Measurements from ENCODE around the gene GPATCH2L.

GPATCH2L gene

DNA sequence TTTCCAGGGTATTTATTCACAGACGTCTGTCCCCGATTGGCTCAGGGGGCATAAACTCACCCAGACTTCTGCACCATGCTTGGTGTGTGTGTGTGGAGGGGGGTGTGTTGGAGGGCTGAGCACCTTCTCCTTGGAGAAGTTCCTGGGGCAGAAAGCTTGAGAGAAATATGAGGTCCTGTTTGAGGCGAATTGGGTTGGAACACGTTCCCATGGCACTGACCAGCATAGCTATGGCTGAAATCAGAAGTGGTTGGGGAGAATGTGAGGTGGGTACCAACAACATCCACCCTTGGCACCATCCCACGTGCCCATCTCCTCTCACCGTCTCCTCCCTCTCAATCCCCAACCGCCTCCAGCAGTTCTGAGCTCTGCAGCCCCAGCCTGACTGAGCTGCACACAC lies 16.0 kb upstream of the GPATCH2L start:
- Histone ChIP-seq H3K9me3 (ENCODE audit: severe bottlenecking) (no peaks in the 10 kb centered on the region), H3K4me1 (ENCODE audit: insufficient read depth, poor library complexity, severe bottlenecking) (no peaks in the 10 kb centered on the region), H3K27ac (ENCODE audit: poor library complexity, severe bottlenecking) (no peak overlapping the region), H3K27me3 (ENCODE audit: insufficient read depth, poor library complexity, severe bottlenecking) (peaks cover 67% of the 10 kb centered on the region), H3K4me3 (ENCODE audit: severe bottlenecking) (no peak overlapping the region), H3K36me3 (ENCODE audit: low read depth) (no peaks in the 10 kb centered on the region)
- no peak for DNase-seq (ENCODE audit: low spot score)
- no peak for ATAC-seq (ENCODE audit: low read depth)
- TF ChIP-seq, protein P1, sequence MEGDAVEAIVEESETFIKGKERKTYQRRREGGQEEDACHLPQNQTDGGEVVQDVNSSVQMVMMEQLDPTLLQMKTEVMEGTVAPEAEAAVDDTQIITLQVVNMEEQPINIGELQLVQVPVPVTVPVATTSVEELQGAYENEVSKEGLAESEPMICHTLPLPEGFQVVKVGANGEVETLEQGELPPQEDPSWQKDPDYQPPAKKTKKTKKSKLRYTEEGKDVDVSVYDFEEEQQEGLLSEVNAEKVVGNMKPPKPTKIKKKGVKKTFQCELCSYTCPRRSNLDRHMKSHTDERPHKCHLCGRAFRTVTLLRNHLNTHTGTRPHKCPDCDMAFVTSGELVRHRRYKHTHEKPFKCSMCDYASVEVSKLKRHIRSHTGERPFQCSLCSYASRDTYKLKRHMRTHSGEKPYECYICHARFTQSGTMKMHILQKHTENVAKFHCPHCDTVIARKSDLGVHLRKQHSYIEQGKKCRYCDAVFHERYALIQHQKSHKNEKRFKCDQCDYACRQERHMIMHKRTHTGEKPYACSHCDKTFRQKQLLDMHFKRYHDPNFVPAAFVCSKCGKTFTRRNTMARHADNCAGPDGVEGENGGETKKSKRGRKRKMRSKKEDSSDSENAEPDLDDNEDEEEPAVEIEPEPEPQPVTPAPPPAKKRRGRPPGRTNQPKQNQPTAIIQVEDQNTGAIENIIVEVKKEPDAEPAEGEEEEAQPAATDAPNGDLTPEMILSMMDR (IDR thresholded peaks at IDR 0.05; ENCODE audit: poor library complexity, severe bottlenecking), result no peak

DNA sequence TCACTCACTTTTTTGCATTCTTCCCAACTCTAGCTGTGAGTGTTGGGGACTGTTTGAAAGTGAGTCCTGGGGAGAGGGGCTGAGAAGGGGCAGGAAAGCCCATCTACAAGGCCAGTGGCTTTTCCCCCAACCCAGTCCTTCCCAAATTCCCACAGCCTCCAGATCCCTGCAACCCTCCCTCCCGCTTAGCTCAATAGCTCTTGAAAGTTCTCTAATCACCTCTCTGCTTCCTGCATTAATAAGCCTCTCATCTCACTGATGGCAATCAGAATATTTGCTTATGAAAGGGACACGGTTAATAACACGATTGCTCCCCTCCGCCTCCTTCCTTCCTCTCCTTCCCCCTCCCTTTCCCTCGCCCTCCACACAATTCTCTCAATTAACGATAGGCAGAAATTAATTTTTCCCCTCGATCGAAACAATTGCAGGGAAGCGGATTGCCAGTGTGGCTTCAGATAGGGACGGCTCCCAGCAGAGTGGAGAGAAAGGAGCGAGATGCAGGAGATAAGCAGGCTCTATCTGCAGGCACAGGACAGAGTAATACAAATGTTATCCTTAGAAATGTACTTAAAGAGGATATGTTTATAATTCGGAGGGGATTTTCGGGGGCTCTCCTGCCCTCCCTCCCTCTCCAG lies 15.1 kb upstream of the GPATCH2L start:
- Histone ChIP-seq H3K4me1 (ENCODE audit: insufficient read depth, poor library complexity, severe bottlenecking) (no peaks in the 10 kb centered on the region), H3K27ac (ENCODE audit: poor library complexity, severe bottlenecking) (no peak overlapping the region), H3K36me3 (ENCODE audit: low read depth) (no peaks in the 10 kb centered on the region), H3K4me3 (ENCODE audit: severe bottlenecking) (no peak overlapping the region), H3K27me3 (ENCODE audit: insufficient read depth, poor library complexity, severe bottlenecking) (peaks cover 71% of the 10 kb centered on the region), H3K9me3 (ENCODE audit: severe bottlenecking) (no peaks in the 10 kb centered on the region)
- TF ChIP-seq, protein P1 (IDR thresholded peaks at IDR 0.05; ENCODE audit: poor library complexity, severe bottlenecking), result no peak
- DNase-seq (ENCODE audit: low spot score) (no peak), ATAC-seq (ENCODE audit: low read depth) (no peak)

DNA sequence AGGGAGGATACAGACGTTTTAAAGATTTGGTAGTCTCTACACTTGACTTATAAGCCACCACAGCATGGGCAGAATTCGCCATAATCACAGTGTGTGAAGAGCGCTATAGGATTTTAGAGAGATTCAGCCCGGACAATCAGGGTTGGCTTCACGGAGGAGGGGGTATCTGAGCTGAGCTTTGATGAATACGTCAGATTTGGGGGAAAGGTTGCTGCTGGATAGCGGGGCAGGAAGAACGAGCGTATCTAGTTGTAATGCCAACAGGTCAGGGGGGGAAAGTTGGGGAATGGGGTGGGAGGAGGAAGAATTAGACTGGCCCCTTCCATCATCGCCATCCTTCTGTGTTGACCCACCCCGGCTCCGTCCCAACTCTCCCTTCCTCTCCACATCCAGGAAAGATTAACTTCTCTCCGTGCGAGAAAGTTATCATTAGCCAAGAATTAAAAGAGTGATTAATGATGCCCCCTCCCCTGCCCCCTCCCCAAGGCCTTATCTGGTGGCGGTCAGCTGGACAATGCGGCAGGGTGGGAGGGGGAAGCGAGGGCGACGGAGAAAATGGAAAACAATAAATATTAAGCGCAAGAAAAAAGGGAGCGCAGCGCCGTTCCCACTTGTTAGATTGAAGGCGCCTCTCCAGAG lies 13.5 kb upstream of the GPATCH2L start:
- H3K27ac ChIP-seq (ENCODE audit: poor library complexity, severe bottlenecking), result no peak overlapping the region
- no peaks in the 10 kb centered on the region for H3K36me3 ChIP-seq (ENCODE audit: low read depth)
- H3K27me3 ChIP-seq (ENCODE audit: insufficient read depth, poor library complexity, severe bottlenecking), result peaks cover 62% of the 10 kb centered on the region
- no peaks in the 10 kb centered on the region for H3K9me3 ChIP-seq (ENCODE audit: severe bottlenecking)
- TF ChIP-seq, protein P1 (IDR thresholded peaks at IDR 0.05; ENCODE audit: poor library complexity, severe bottlenecking), result no peak
- no peaks in the 10 kb centered on the region for H3K4me1 ChIP-seq (ENCODE audit: insufficient read depth, poor library complexity, severe bottlenecking)
- H3K4me3 ChIP-seq (ENCODE audit: severe bottlenecking), result no peak overlapping the region
- DNase-seq (ENCODE audit: low spot score) (no peak), ATAC-seq (ENCODE audit: low read depth) (no peak)

DNA sequence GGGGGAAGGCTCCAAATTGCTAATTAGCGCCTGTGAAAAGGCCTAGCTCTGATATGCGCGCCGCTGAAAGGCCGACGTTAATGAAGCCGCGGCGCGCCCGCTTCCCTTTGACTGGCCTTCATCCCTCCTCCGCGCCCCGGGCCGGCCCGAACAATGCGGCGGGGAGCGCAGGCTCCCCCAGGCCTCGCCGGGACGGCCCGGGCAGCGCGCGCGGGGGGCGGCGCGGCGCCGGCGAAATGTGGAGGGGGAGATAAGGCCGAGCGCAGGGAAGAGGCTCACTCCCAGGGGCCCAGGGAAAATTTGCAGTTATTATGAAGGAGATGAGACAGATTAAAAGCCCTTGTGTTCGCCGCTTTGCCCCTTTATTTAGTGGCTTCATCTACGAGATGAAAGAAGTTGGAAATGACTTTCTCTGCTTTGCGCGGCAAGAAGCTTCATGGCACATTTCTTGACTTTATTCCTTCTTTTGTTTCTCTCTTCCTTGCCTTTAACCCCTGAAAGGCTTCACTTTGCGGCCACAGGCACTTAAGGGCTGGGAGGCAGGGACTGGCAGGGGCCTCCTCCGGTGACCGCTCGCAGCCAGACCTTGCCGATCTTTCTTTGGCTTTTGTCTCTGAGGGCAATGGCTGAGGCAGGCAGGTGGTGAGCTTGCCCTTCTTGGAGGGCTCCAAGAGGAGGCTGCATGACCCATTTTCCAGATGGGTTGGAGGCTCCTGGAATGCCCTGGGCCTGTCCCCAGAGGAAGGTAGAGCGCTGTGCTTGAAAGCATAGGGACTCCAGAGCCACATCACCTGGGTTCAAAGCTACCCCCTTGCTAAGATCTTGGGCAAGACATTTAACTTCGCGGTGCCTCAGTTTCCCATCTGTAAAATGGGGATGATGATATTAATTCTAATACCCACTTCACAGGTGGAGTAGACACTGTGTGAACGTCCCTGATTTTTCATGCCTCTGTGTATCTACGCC lies 12.7 kb upstream of the GPATCH2L start:
- Histone ChIP-seq H3K4me3 (ENCODE audit: severe bottlenecking) (no peak overlapping the region), H3K27me3 (ENCODE audit: insufficient read depth, poor library complexity, severe bottlenecking) (peaks cover 62% of the 10 kb centered on the region), H3K4me1 (ENCODE audit: insufficient read depth, poor library complexity, severe bottlenecking) (no peaks in the 10 kb centered on the region), H3K36me3 (ENCODE audit: low read depth) (no peaks in the 10 kb centered on the region), H3K27ac (ENCODE audit: poor library complexity, severe bottlenecking) (no peak overlapping the region), H3K9me3 (ENCODE audit: severe bottlenecking) (no peaks in the 10 kb centered on the region)
- TF ChIP-seq, protein P1 (IDR thresholded peaks at IDR 0.05; ENCODE audit: poor library complexity, severe bottlenecking), result no peak
- DNase-seq (ENCODE audit: low spot score), result no peak
- peak; percentile 66 for ATAC-seq (ENCODE audit: low read depth)

Measured in RWPE2 (cell line).